Hepatocyte (in vitro differentiated cells): Measurements from ENCODE around the gene CTNND2. TPM values are rescaled to one million over a fixed set of nuclear protein-coding genes. Genes with fewer than 3 reads are reported as not detected.

Source experiments
- DNase-seq: peaks from one replicate; pipeline ENCODE4 v3.0.0-alpha.2; 2016; ENCODE audit warnings: low spot score
- H2AFZ ChIP-seq: fragments of 200-600 bp; sonication (generic); 2 replicates; pipeline ENCODE4 v1.6.0; 2016; ENCODE audit warnings: antibody characterized with exemption, mild to moderate bottlenecking
- H3K27ac ChIP-seq: fragments of 200-600 bp; sonication (generic); 2 replicates; pipeline ENCODE4 v1.5.1; 2016; ENCODE audit warnings: mild to moderate bottlenecking
- H3K27me3 ChIP-seq: fragments of 200-600 bp; sonication (generic); 2 replicates; pipeline ENCODE4 v1.6.1; 2016
- H3K36me3 ChIP-seq: fragments of 200-600 bp; sonication (generic); replicated peaks from 2 replicates; pipeline ENCODE4 v1.5.1; 2016; ENCODE audit warnings: low read depth; ENCODE audit not compliant: insufficient read depth
- H3K4me1 ChIP-seq: fragments of 200-600 bp; sonication (generic); 2 replicates; pipeline ENCODE4 v1.5.1; 2016; ENCODE audit warnings: mild to moderate bottlenecking, moderate library complexity; ENCODE audit not compliant: insufficient read depth
- H3K4me2 ChIP-seq: fragments of 200-600 bp; sonication (generic); 2 replicates; pipeline ENCODE4 v1.6.0; 2016
- H3K4me3 ChIP-seq: fragments of 200-600 bp; sonication (generic); 2 replicates; pipeline ENCODE4 v1.5.1; 2016; ENCODE audit warnings: mild to moderate bottlenecking
- H3K79me2 ChIP-seq: fragments of 200-600 bp; sonication (generic); 2 replicates; pipeline ENCODE4 v1.6.0; 2017; ENCODE audit warnings: mild to moderate bottlenecking
- H3K9me2 ChIP-seq: fragments of 200-600 bp; sonication (generic); replicated peaks from 2 replicates; pipeline ENCODE4 v1.6.0; 2017; ENCODE audit warnings: mild to moderate bottlenecking; ENCODE audit not compliant: insufficient read depth
- H3K9me3 ChIP-seq: fragments of 200-600 bp; sonication (generic); 2 replicates; pipeline ENCODE4 v1.5.1; 2016; ENCODE audit warnings: low read depth, mild to moderate bottlenecking
- H4K20me1 ChIP-seq: fragments of 200-600 bp; sonication (generic); 2 replicates; pipeline ENCODE4 v1.6.0; 2016; ENCODE audit warnings: mild to moderate bottlenecking; ENCODE audit not compliant: insufficient read depth, poor library complexity, severe bottlenecking
- EZH2 ChIP-seq: fragments of 200-600 bp; sonication (generic); IDR thresholded peaks from 2 replicates; pipeline ENCODE4 v1.6.1; 2016; ENCODE audit warnings: antibody characterized with exemption, mild to moderate bottlenecking, borderline replicate concordance
- EZH2phosphoT487 ChIP-seq: fragments of 200-600 bp; sonication (generic); IDR thresholded peaks from one replicate; pipeline ENCODE4 v1.6.1; 2018; ENCODE audit warnings: antibody characterized with exemption, mild to moderate bottlenecking, low read depth, moderate library complexity; ENCODE audit not compliant: unreplicated experiment, severe bottlenecking
- WGBS: methylation state at CpG from one replicate; pipeline ENCODE4 v1.1.6; 2016; ENCODE audit warnings: low lambda C conversion rate; ENCODE audit errors: missing lambda C conversion rate; 5-methylcytosine and 5-hydroxymethylcytosine counted together
- polyA plus RNA-seq: library from polyadenylated mRNA; unstranded; fragments of >200 nt; fragmentation: Nextera tagmentation; extraction: Ambion mirVana; gene quantifications from 2 replicates; pipeline ENCODE4 v1.2.1, GENCODE V29; 2016
- total RNA-seq: library from RNA; depleted of rRNA; stranded (reverse); fragments of >200 nt; gene quantifications from 2 replicates; pipeline ENCODE4 v1.2.3, GENCODE V29; 2014
- TF ChIP-seq, protein P1 (sequence below): fragments of 200-600 bp; sonication (generic); IDR thresholded peaks from 2 replicates; pipeline ENCODE4 v1.5.1; 2016; ENCODE audit warnings: antibody characterized with exemption, mild to moderate bottlenecking; ENCODE audit not compliant: poor library complexity

CTNND2 gene
- total and polyA plus RNA-seq, 2 experiments from 2014 or later = 27.5 to 30.3 TPM

- no peak overlapping the region for H3K27ac ChIP-seq
- 95% methylated on average over 3 of the region's 3 CpGs for WGBS
- no peaks in the 10 kb centered on the region for H3K9me3 ChIP-seq
- no peaks in the 10 kb centered on the region for H3K9me2 ChIP-seq
- DNase-seq = no peak
- H3K36me3 ChIP-seq = no peaks in the 10 kb centered on the region
- no peak overlapping the region for H3K4me2 ChIP-seq
- H4K20me1 ChIP-seq = no peaks in the 10 kb centered on the region
- no peak overlapping the region for H2AFZ ChIP-seq
- no peak overlapping the region for H3K4me3 ChIP-seq
- no peaks in the 10 kb centered on the region for H3K79me2 ChIP-seq
- no peaks in the 10 kb centered on the region for H3K27me3 ChIP-seq
- peaks cover 13% of the 10 kb centered on the region for H3K4me1 ChIP-seq
- TF ChIP-seq EZH2 (no peak), EZH2phosphoT487 (no peak)
- TF ChIP-seq, protein P1, sequence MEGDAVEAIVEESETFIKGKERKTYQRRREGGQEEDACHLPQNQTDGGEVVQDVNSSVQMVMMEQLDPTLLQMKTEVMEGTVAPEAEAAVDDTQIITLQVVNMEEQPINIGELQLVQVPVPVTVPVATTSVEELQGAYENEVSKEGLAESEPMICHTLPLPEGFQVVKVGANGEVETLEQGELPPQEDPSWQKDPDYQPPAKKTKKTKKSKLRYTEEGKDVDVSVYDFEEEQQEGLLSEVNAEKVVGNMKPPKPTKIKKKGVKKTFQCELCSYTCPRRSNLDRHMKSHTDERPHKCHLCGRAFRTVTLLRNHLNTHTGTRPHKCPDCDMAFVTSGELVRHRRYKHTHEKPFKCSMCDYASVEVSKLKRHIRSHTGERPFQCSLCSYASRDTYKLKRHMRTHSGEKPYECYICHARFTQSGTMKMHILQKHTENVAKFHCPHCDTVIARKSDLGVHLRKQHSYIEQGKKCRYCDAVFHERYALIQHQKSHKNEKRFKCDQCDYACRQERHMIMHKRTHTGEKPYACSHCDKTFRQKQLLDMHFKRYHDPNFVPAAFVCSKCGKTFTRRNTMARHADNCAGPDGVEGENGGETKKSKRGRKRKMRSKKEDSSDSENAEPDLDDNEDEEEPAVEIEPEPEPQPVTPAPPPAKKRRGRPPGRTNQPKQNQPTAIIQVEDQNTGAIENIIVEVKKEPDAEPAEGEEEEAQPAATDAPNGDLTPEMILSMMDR = no peak
These were observed 383.9 kb downstream of the CTNND2 start for GRCh38 chr5:11520241-11520930.

- Histone ChIP-seq H3K27me3 (no peaks in the 10 kb centered on the region), H3K9me2 (no peaks in the 10 kb centered on the region), H3K9me3 (no peaks in the 10 kb centered on the region), H3K4me3 (no peak overlapping the region), H3K36me3 (no peaks in the 10 kb centered on the region), H3K79me2 (no peaks in the 10 kb centered on the region), H3K27ac (peak overlapping the region; percentile 49), H2AFZ (no peak overlapping the region), H3K4me1 (peaks cover 10% of the 10 kb centered on the region), H3K4me2 (no peak overlapping the region), H4K20me1 (no peaks in the 10 kb centered on the region)
- no peak for DNase-seq
- no peak for TF ChIP-seq EZH2phosphoT487
- TF ChIP-seq EZH2 = no peak
- TF ChIP-seq, protein P1 = no peak
- WGBS = 56% methylated on average over 2 of the region's 2 CpGs
These were observed 385.0 kb downstream of the CTNND2 start for GRCh38 chr5:11519236-11519635.

DNA sequence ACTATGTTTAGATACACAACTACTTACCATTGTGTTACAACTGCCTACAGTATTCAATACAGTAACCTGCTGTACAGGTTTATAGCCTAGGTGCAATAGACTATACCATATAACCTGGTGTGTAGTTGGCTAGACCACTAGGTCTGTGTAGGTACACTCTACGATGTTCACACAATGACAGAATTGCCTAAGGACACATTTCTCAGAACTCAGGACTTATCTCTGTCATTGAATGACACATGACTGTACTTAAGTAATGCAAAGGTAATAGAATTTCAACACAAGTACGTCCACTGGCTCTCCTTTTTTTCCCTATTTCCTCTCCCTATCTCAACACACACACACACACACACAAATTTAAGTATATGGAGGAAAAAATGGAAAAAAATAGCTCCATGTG, 385.6 kb downstream of the CTNND2 start:
- Histone ChIP-seq H2AFZ (no peak overlapping the region), H4K20me1 (no peaks in the 10 kb centered on the region), H3K9me2 (no peaks in the 10 kb centered on the region), H3K4me1 (peaks cover 5% of the 10 kb centered on the region), H3K79me2 (no peaks in the 10 kb centered on the region), H3K27me3 (no peaks in the 10 kb centered on the region), H3K27ac (peak overlapping the region; percentile 49), H3K36me3 (no peaks in the 10 kb centered on the region), H3K9me3 (no peaks in the 10 kb centered on the region), H3K4me3 (no peak overlapping the region), H3K4me2 (no peak overlapping the region)
- 65% methylated on average over 2 of the region's 2 CpGs for WGBS
- peak; percentile 25 for DNase-seq
- TF ChIP-seq, protein P1 = no peak
- TF ChIP-seq EZH2 (no peak), EZH2phosphoT487 (no peak)
